Measurements from ENCODE around the gene TRNAU1AP.
A peak's percentile ranks its signal among the peaks of the same experiment; 100 is the strongest.

Gene TRNAU1AP

GRCh38 chr1:28577738-28578536, 25.1 kb downstream of the TRNAU1AP start:
- Mint-ChIP-seq H3K27ac (peak overlapping the region; percentile 85), H3K4me1 (peaks cover 21% of the 10 kb centered on the region), H3K27me3 (ENCODE audit: low read depth, poor library complexity) (peaks cover 13% of the 10 kb centered on the region), H3K36me3 (ENCODE audit: low read depth) (peaks cover 49% of the 10 kb centered on the region), H3K4me3 (no peak overlapping the region), H3K9me3 (no peaks in the 10 kb centered on the region)
- DNase-seq: no peak
- TF ChIP-seq, protein P1, sequence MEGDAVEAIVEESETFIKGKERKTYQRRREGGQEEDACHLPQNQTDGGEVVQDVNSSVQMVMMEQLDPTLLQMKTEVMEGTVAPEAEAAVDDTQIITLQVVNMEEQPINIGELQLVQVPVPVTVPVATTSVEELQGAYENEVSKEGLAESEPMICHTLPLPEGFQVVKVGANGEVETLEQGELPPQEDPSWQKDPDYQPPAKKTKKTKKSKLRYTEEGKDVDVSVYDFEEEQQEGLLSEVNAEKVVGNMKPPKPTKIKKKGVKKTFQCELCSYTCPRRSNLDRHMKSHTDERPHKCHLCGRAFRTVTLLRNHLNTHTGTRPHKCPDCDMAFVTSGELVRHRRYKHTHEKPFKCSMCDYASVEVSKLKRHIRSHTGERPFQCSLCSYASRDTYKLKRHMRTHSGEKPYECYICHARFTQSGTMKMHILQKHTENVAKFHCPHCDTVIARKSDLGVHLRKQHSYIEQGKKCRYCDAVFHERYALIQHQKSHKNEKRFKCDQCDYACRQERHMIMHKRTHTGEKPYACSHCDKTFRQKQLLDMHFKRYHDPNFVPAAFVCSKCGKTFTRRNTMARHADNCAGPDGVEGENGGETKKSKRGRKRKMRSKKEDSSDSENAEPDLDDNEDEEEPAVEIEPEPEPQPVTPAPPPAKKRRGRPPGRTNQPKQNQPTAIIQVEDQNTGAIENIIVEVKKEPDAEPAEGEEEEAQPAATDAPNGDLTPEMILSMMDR (IDR thresholded peaks at IDR 0.05): no peak

DNA sequence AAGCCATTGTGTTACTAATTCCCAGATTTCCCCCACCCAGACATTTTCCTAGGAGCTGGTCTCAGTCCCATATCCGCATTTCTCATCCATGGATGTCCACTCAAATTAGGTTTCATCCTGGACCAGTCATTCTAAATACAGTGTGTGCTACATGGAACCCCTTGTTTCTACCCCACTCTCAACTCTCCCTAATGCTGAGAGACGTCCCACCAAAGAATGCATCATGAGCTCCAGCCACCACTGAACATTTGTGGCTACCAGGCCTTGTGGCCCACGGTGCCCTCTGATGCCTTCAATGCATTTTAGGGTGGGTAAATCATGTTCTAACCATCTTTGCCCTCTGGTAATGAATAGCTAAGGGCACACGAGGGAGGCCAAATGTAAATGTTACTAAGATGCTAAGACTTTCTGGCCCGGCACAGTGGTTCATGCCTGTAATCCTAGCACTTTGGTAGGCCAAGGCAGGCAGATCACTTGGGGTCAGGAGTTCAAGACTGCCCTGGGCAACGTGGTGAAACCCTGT, 25.9 kb downstream of the TRNAU1AP start:
- peak overlapping the region; percentile 16 for H3K27ac Mint-ChIP-seq
- H3K4me3 Mint-ChIP-seq: no peak overlapping the region
- no peaks in the 10 kb centered on the region for H3K9me3 Mint-ChIP-seq
- peaks cover 49% of the 10 kb centered on the region for H3K36me3 Mint-ChIP-seq (ENCODE audit: low read depth)
- H3K4me1 Mint-ChIP-seq: peaks cover 25% of the 10 kb centered on the region
- TF ChIP-seq, protein P1 (IDR thresholded peaks at IDR 0.05): no peak
- DNase-seq: no peak
- peaks cover 16% of the 10 kb centered on the region for H3K27me3 Mint-ChIP-seq (ENCODE audit: low read depth, poor library complexity)

GRCh38 chr1:28579401-28579800, 26.5 kb downstream of the TRNAU1AP start:
- Mint-ChIP-seq H3K9me3 (no peaks in the 10 kb centered on the region), H3K27me3 (ENCODE audit: low read depth, poor library complexity) (peaks cover 16% of the 10 kb centered on the region), H3K4me3 (peak overlapping the region; percentile 94), H3K4me1 (peaks cover 25% of the 10 kb centered on the region), H3K27ac (peak overlapping the region; percentile 23), H3K36me3 (ENCODE audit: low read depth) (peaks cover 49% of the 10 kb centered on the region)
- no peak for DNase-seq
- TF ChIP-seq, protein P1 (IDR thresholded peaks at IDR 0.05): no peak

- H3K4me1 Mint-ChIP-seq: peaks cover 25% of the 10 kb centered on the region
- peak overlapping the region; percentile 94 for H3K4me3 Mint-ChIP-seq
- H3K9me3 Mint-ChIP-seq: no peaks in the 10 kb centered on the region
- H3K27me3 Mint-ChIP-seq (ENCODE audit: low read depth, poor library complexity): peaks cover 16% of the 10 kb centered on the region
- TF ChIP-seq, protein P1 (IDR thresholded peaks at IDR 0.05): no peak
- H3K27ac Mint-ChIP-seq: peak overlapping the region; percentile 83
- peaks cover 40% of the 10 kb centered on the region for H3K36me3 Mint-ChIP-seq (ENCODE audit: low read depth)
- peak; percentile 19 for DNase-seq
Measured at GRCh38 chr1:28580722-28581530, 28.0 kb downstream of the TRNAU1AP start.

- Mint-ChIP-seq H3K27ac (peak overlapping the region; percentile 83), H3K9me3 (no peaks in the 10 kb centered on the region), H3K4me1 (peaks cover 25% of the 10 kb centered on the region), H3K4me3 (peak overlapping the region; percentile 94), H3K27me3 (ENCODE audit: low read depth, poor library complexity) (peaks cover 20% of the 10 kb centered on the region), H3K36me3 (ENCODE audit: low read depth) (peaks cover 38% of the 10 kb centered on the region)
- peak; percentile 95 for DNase-seq
- TF ChIP-seq, protein P1 (IDR thresholded peaks at IDR 0.05): no peak
Measured at GRCh38 chr1:28581531-28582247, 28.8 kb downstream of the TRNAU1AP start.

Measured in nephron progenitor cell (in vitro differentiated cells).